Natural killer cell (primary cell): ENCODE results near the gene PLK5. TPM values are rescaled to one million over a fixed set of nuclear protein-coding genes. Genes with fewer than 3 reads are reported as not detected.

Experiments
- ATAC-seq, 3 donors: fragments of 150-1000 bp in 2 of 3; fragments of 200-7000 bp in 1 of 3; cut with Tn5 transposase; 1 replicate in 1 of 3; 2 replicates in 2 of 3; pipeline ENCODE4 v1.10.0; 2021; ENCODE audit warnings: mild to moderate bottlenecking in 2 of 3, moderate library complexity in 2 of 3
- DNase-seq, 2 donors: peaks; one replicate each; pipeline versions ENCODE4 v3.0.0 to v3.0.0-alpha.2; 2013 to 2021; ENCODE audit warnings: mixed read lengths in 1 of 2
- H3K27ac ChIP-seq: one replicate; pipeline ENCODE4 v1.5.1; 2013; ENCODE audit warnings: mild to moderate bottlenecking, low read length
- H3K27me3 ChIP-seq: one replicate; pipeline ENCODE4 v1.6.1; 2013; ENCODE audit warnings: low read length; ENCODE audit not compliant: control insufficient read depth, insufficient read depth
- H3K36me3 ChIP-seq: one replicate; pipeline ENCODE4 v1.6.1; 2013; ENCODE audit warnings: low read length; ENCODE audit not compliant: control insufficient read depth, insufficient read depth
- H3K4me1 ChIP-seq: one replicate; pipeline ENCODE4 v1.6.1; 2013; ENCODE audit warnings: low read length; ENCODE audit not compliant: control insufficient read depth, insufficient read depth
- H3K4me3 ChIP-seq: one replicate; pipeline ENCODE4 v1.5.1; 2013; ENCODE audit warnings: low read length
- H3K9me3 ChIP-seq: one replicate; pipeline ENCODE4 v1.6.1; 2013; ENCODE audit warnings: low read length; ENCODE audit not compliant: control insufficient read depth, insufficient read depth
- H3K27ac Mint-ChIP-seq, 2 donors: one replicate each; pipeline ENCODE4 v1.8.0; 2022; ENCODE audit warnings: mild to moderate bottlenecking in 2 of 2, mixed read lengths in 2 of 2, moderate library complexity in 1 of 2
- H3K27me3 Mint-ChIP-seq, 2 donors: one replicate each; pipeline ENCODE4 v1.8.0; 2022; ENCODE audit warnings: low read depth in 2 of 2, mixed read lengths in 2 of 2
- H3K36me3 Mint-ChIP-seq: one replicate; pipeline ENCODE4 v1.8.0; 2022; ENCODE audit warnings: mixed read lengths
- H3K4me1 Mint-ChIP-seq, 2 donors: one replicate each; pipeline ENCODE4 v1.8.0; 2022; ENCODE audit warnings: mixed read lengths in 2 of 2
- H3K4me3 Mint-ChIP-seq: one replicate; pipeline ENCODE4 v1.8.0; 2022; ENCODE audit warnings: mild to moderate bottlenecking, moderate library complexity, mixed read lengths
- H3K9me3 Mint-ChIP-seq, 2 donors: one replicate each; pipeline ENCODE4 v1.8.0; 2022; ENCODE audit warnings: mixed read lengths in 2 of 2
- WGBS: methylation state at CpG from one replicate; pipeline ENCODE4 v1.1.7; 2013; ENCODE audit warnings: missing lambda C conversion rate; ENCODE audit not compliant: insufficient coverage; 5-methylcytosine and 5-hydroxymethylcytosine counted together
- intact Hi-C: fragments of 100-400 bp; cut with micrococcal nuclease; formaldehyde crosslinking; loops from one replicate; pipeline ENCODE4 v1.14.2; 2022
- total RNA-seq, 4 donors: library from RNA; stranded (reverse); fragments of 120-200 nt in 1 of 4; gene quantifications; one replicate each; pipeline versions ENCODE4 v1.2.3 to v1.2.4, GENCODE V29; 2013 to 2022
- TF ChIP-seq, protein P1 (sequence below): fragments of 200-600 bp; IDR thresholded peaks from one replicate; pipeline ENCODE4 v1.8.0; 2022; ENCODE audit warnings: antibody characterized with exemption

PLK5 gene
- total RNA-seq, 3 donors from 2014 or later (not counting 1 experiment from before 2014, with no cell fraction given), result not detected

DNA sequence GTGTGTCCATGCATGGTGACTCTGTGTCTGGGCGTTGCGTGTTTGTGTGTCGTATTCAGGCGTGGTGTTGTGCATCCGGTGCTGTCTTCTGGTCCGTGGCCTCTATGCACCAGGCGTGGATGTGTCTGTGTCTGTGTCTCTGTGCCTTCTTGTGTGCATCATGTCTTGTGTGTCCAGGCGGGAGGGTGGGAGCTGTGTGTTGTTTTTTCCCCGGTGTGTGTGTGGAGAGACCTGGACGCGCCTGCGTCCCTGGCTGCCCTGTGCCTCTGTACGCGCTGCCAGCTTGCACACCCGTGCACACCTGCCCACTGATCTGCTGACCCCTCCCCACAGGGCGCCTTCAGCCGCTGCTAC, 1.1 kb downstream of the PLK5 start:
- intact Hi-C loops, result no loop called here
- TF ChIP-seq, protein P1, sequence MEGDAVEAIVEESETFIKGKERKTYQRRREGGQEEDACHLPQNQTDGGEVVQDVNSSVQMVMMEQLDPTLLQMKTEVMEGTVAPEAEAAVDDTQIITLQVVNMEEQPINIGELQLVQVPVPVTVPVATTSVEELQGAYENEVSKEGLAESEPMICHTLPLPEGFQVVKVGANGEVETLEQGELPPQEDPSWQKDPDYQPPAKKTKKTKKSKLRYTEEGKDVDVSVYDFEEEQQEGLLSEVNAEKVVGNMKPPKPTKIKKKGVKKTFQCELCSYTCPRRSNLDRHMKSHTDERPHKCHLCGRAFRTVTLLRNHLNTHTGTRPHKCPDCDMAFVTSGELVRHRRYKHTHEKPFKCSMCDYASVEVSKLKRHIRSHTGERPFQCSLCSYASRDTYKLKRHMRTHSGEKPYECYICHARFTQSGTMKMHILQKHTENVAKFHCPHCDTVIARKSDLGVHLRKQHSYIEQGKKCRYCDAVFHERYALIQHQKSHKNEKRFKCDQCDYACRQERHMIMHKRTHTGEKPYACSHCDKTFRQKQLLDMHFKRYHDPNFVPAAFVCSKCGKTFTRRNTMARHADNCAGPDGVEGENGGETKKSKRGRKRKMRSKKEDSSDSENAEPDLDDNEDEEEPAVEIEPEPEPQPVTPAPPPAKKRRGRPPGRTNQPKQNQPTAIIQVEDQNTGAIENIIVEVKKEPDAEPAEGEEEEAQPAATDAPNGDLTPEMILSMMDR, result no peak
- H3K4me3 Mint-ChIP-seq, result no peak overlapping the region
- H3K36me3 ChIP-seq, result no peaks in the 10 kb centered on the region
- H3K4me3 ChIP-seq, result no peak overlapping the region
- no peaks in the 10 kb centered on the region for H3K36me3 Mint-ChIP-seq
- no peak for ATAC-seq
- no peaks in the 10 kb centered on the region for H3K4me1 ChIP-seq
- H3K9me3 ChIP-seq, result no peaks in the 10 kb centered on the region
- peaks cover 20% of the 10 kb centered on the region for H3K27me3 ChIP-seq
- WGBS, result 78% methylated on average over 17 of the region's 17 CpGs
- no peak overlapping the region for H3K27ac Mint-ChIP-seq
- no peak overlapping the region for H3K27ac ChIP-seq
- peaks cover 19 to 38% of the 10 kb centered on the region in 2 donors for H3K27me3 Mint-ChIP-seq
- no peaks in the 10 kb centered on the region for H3K9me3 Mint-ChIP-seq
- DNase-seq, result no peak
- peaks cover 0 to 8% of the 10 kb centered on the region in 2 donors for H3K4me1 Mint-ChIP-seq

DNA sequence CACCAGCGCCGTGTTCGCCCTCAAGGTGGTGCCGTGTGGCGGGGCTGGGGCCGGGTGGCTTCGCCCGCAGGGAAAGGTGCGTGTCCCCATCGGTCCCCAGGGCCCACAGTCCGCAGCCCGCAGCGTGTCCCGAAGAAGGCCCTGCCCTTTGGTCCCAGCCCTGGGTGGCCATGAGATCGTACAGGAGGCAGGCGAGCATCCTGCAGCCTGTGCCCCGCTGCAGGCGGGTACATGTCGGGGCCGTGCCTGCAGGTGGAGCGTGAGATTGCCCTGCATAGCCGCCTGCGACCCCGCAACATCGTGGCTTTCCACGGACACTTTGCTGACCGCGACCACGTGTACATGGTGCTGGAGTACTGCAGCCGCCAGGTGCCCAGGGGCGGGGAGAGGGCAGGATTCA, 1.5 kb downstream of the PLK5 start:
- no peak overlapping the region for H3K27ac Mint-ChIP-seq
- H3K27me3 ChIP-seq, result peaks cover 20% of the 10 kb centered on the region
- WGBS, result 67% methylated on average over 31 of the region's 31 CpGs
- no peaks in the 10 kb centered on the region for H3K4me1 ChIP-seq
- peaks cover 0 to 8% of the 10 kb centered on the region in 2 donors for H3K4me1 Mint-ChIP-seq
- H3K9me3 Mint-ChIP-seq, result no peaks in the 10 kb centered on the region
- no peak for ATAC-seq
- no peak overlapping the region for H3K27ac ChIP-seq
- H3K27me3 Mint-ChIP-seq, result peaks cover 19 to 38% of the 10 kb centered on the region in 2 donors
- H3K4me3 Mint-ChIP-seq, result no peak overlapping the region
- H3K9me3 ChIP-seq, result no peaks in the 10 kb centered on the region
- H3K36me3 ChIP-seq, result no peaks in the 10 kb centered on the region
- DNase-seq, result no peak
- H3K4me3 ChIP-seq, result no peak overlapping the region
- intact Hi-C loops, result no loop called here
- no peaks in the 10 kb centered on the region for H3K36me3 Mint-ChIP-seq
- TF ChIP-seq, protein P1, result no peak

DNA sequence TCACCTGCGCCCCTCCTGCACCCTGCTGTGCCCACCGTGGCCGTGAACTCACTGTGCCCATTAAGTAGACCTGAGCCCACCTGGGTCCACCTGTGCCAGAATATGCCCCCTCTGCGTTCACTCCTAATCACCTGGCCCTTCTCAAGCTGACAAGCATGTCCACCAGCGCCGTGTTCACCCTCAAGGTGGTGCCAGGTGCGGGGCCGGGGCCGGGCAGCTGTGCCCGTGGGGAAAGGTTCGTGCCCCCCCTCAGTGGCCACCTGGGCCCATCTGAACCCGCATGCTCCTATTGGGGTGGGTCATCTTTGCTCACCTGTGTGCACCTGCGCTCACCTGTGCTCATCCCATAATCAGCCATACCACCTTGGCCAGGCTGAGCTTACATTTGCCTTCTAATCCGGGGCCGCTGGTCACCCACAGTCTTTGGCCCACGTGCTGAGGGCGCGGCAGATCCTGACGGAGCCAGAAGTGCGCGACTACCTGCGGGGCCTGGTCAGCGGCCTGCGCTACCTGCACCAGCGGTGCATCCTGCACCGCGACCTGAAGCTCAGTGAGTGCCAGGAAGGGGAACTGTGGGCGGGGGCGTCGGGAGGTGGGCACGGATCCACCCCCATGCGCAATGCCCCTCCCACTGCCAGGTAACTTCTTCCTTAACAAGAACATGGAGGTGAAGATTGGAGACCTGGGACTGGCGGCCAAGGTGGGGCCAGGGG, 2.3 kb downstream of the PLK5 start:
- 80% methylated on average over 33 of the region's 33 CpGs for WGBS
- H3K4me1 ChIP-seq, result no peaks in the 10 kb centered on the region
- Mint-ChIP-seq H3K27me3 (peaks cover 19 to 38% of the 10 kb centered on the region in 2 donors), H3K4me3 (no peak overlapping the region), H3K4me1 (peaks cover 0 to 8% of the 10 kb centered on the region in 2 donors), H3K27ac (no peak overlapping the region), H3K36me3 (no peaks in the 10 kb centered on the region), H3K9me3 (no peaks in the 10 kb centered on the region)
- no peaks in the 10 kb centered on the region for H3K9me3 ChIP-seq
- TF ChIP-seq, protein P1, result no peak
- H3K36me3 ChIP-seq, result no peaks in the 10 kb centered on the region
- intact Hi-C loops, result no loop called here
- ATAC-seq, result no peak
- H3K27me3 ChIP-seq, result peaks cover 20% of the 10 kb centered on the region
- DNase-seq, result no peak
- H3K4me3 ChIP-seq, result no peak overlapping the region
- no peak overlapping the region for H3K27ac ChIP-seq
